Hematopoietic multipotent progenitor cell treated with erythropoietin and hydrocortisone succinate and interleukin-3 and kit ligand, for 4 days (in vitro differentiated cells): ENCODE measurements around the gene TNMD.

Experiments
- DNase-seq: peaks from one replicate; pipeline ENCODE4 v3.0.0-alpha.2; 2015

TNMD gene

GRCh38 chrX:100584611-100585010, at the start of gene TNMD:
Gene TNMD, plus strand, starts transcription at chrX:100584936. Its CDS starts 83 bp downstream, at chrX:100585019.
- no peak for DNase-seq

GRCh38 chrX:100565534-100565933, 19.2 kb upstream of the TNMD start:
- DNase-seq = peak; percentile 3

- no peak for DNase-seq
Measured at GRCh38 chrX:100586747-100587146, 2.0 kb downstream of the TNMD start.

- DNase-seq = no peak
Measured at GRCh38 chrX:100587861-100588260, 3.1 kb downstream of the TNMD start.

- no peak for DNase-seq
Measured at GRCh38 chrX:100591256-100592051, 6.7 kb downstream of the TNMD start.

GRCh38 chrX:100593126-100593525, 8.4 kb downstream of the TNMD start:
- DNase-seq = no peak

- DNase-seq = no peak
Measured at GRCh38 chrX:100593581-100593980, 8.8 kb downstream of the TNMD start.

- DNase-seq = no peak
Measured at GRCh38 chrX:100596601-100597000, 11.9 kb downstream of the TNMD start.

- no peak for DNase-seq
Measured at GRCh38 chrX:100599456-100599855, 14.7 kb downstream of the TNMD start.

GRCh38 chrX:100600340-100600739, 15.6 kb downstream of the TNMD start:
- no peak for DNase-seq

GRCh38 chrX:100600758-100601157, 16.0 kb downstream of the TNMD start:
- no peak for DNase-seq

- DNase-seq = peak; percentile 51
Measured at GRCh38 chrX:100606753-100607152, 22.0 kb downstream of the TNMD start.

- DNase-seq = no peak
Measured at GRCh38 chrX:100609591-100609990, 24.9 kb downstream of the TNMD start.

GRCh38 chrX:100611951-100612350, 27.2 kb downstream of the TNMD start:
- no peak for DNase-seq

- DNase-seq = peak; percentile 53
Measured at GRCh38 chrX:100615005-100615404, 30.3 kb downstream of the TNMD start.

GRCh38 chrX:100623001-100623400, 38.3 kb downstream of the TNMD start:
- DNase-seq = no peak

GRCh38 chrX:100625985-100626491, 41.3 kb downstream of the TNMD start:
- peak; percentile 68 for DNase-seq

GRCh38 chrX:100635040-100635439, 50.3 kb downstream of the TNMD start:
- DNase-seq = no peak

- no peak for DNase-seq
Measured at GRCh38 chrX:100635989-100636320, 51.2 kb downstream of the TNMD start.

- DNase-seq = peak; percentile 85
Measured at GRCh38 chrX:100636321-100636991, 51.7 kb downstream of the TNMD start, which contains the start of gene TSPAN6. Gene TSPAN6, minus strand, starts transcription at chrX:100636806. Its CDS starts 112 bp downstream, at chrX:100636694.

GRCh38 chrX:100642290-100642689, 57.6 kb downstream of the TNMD start:
- no peak for DNase-seq

- DNase-seq = no peak
Measured at GRCh38 chrX:100643212-100643611, 58.5 kb downstream of the TNMD start.

- no peak for DNase-seq
Measured at GRCh38 chrX:100643956-100644860, 59.5 kb downstream of the TNMD start, which contains the start of gene SRPX2. Gene SRPX2, plus strand, starts transcription at chrX:100644199. Its CDS starts 2,124 bp downstream, at chrX:100646323.
